HG02610 (cell line): ENCODE results near the gene DLX1.
A peak's percentile ranks its signal among the peaks of the same experiment; 100 is the strongest.

Experiments
- ATAC-seq: cut with Tn5 transposase; IDR thresholded peaks from one replicate; pipeline ENCODE4 v1.9.1; 2021; ENCODE audit warnings: mild to moderate bottlenecking, moderate library complexity; ENCODE audit not compliant: unreplicated experiment

DLX1 gene

GRCh38 chr2:172096626-172097547 is 11.6 kb downstream of the DLX1 start:
- no peak for ATAC-seq

GRCh38 chr2:172097557-172098131 is 12.3 kb downstream of the DLX1 start:
- ATAC-seq = no peak

GRCh38 chr2:172098287-172098649 is 13.0 kb downstream of the DLX1 start:
- no peak for ATAC-seq

- no peak for ATAC-seq
Measured at GRCh38 chr2:172098650-172099471, 13.6 kb downstream of the DLX1 start.

- no peak for ATAC-seq
Measured at GRCh38 chr2:172099472-172100079, 14.3 kb downstream of the DLX1 start.

GRCh38 chr2:172100080-172100934 is 15.0 kb downstream of the DLX1 start:
- ATAC-seq = no peak

GRCh38 chr2:172100935-172101820 is 15.9 kb downstream of the DLX1 start:
- no peak for ATAC-seq

- no peak for ATAC-seq
Measured at GRCh38 chr2:172101821-172102390, 16.6 kb downstream of the DLX1 start.

GRCh38 chr2:172102391-172103359 is 17.4 kb downstream of the DLX1 start, which contains the start of gene DLX2:
DLX2 (minus strand) TSS chr2:172102900; CDS start chr2:172102538, 362 bp downstream.
- ATAC-seq = peak; percentile 66

GRCh38 chr2:172103471-172104272 is 18.4 kb downstream of the DLX1 start:
- ATAC-seq = no peak

GRCh38 chr2:172105471-172106107 is 20.3 kb downstream of the DLX1 start:
- no peak for ATAC-seq

GRCh38 chr2:172106108-172106961 is 21.0 kb downstream of the DLX1 start:
- no peak for ATAC-seq

- no peak for ATAC-seq
Measured at GRCh38 chr2:172107690-172108586, 22.6 kb downstream of the DLX1 start.

- no peak for ATAC-seq
Measured at GRCh38 chr2:172108587-172108930, 23.3 kb downstream of the DLX1 start.
